GM12892 (cell line): Measurements from ENCODE around the gene RANBP17.

Experiments used
- DNase-seq: peaks from one replicate; pipeline ENCODE4 v3.0.0; 2011; ENCODE audit not compliant: insufficient read length
- FAIRE-seq: peaks from 2 replicates; lab custom pipeline; 2011; peaks lifted over from hg19 to GRCh38; lab: Jason Lieb, UNC
- POLR2A ChIP-seq: IDR thresholded peaks from 2 replicates; pipeline ENCODE4 v1.6.1; 2011; ENCODE audit warnings: low read depth, low read length, control low read depth
- POLR2AphosphoS5 ChIP-seq: IDR thresholded peaks from 2 replicates; pipeline ENCODE4 v1.6.1; 2011; ENCODE audit warnings: low read depth, low read length, control low read depth
- TAF1 ChIP-seq: IDR thresholded peaks from 2 replicates; pipeline ENCODE4 v1.6.1; 2011; ENCODE audit warnings: low read depth, mild to moderate bottlenecking, control low read depth, low read length, borderline replicate concordance

The RANBP17 gene

GRCh38 chr5:171300358-171300757 is 438.5 kb downstream of the RANBP17 start:
- FAIRE-seq = no peak
- no peak for DNase-seq
- no peak for TF ChIP-seq TAF1
- no peak for TF ChIP-seq POLR2AphosphoS5
- no peak for TF ChIP-seq POLR2A

DNA sequence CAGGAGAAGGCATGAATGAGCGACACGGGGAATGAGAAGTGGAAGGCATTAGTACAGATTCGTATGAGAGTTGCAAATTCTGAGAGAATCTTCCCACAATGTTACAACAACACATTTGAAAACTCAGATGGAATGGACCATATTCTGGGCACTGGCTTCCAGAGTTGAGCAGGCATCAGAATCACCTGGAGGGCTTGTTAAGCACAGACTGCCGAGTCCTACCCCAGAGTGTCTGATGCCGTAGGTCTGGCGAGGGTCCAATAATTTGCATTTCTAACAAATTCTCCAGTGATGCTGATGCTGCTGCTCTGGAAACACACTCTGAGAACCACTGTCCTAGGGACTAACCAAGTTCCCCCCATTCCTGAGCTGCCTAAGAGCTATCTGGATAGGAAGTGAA is 444.3 kb downstream of the RANBP17 start:
- TF ChIP-seq POLR2AphosphoS5 = no peak
- TF ChIP-seq POLR2A = no peak
- no peak for TF ChIP-seq TAF1
- DNase-seq (no peak), FAIRE-seq (no peak)

- DNase-seq (no peak), FAIRE-seq (no peak)
- TF ChIP-seq TAF1 (no peak), POLR2AphosphoS5 (no peak), POLR2A (no peak)
These were observed 445.2 kb downstream of the RANBP17 start for GRCh38 chr5:171306781-171307591.

DNA sequence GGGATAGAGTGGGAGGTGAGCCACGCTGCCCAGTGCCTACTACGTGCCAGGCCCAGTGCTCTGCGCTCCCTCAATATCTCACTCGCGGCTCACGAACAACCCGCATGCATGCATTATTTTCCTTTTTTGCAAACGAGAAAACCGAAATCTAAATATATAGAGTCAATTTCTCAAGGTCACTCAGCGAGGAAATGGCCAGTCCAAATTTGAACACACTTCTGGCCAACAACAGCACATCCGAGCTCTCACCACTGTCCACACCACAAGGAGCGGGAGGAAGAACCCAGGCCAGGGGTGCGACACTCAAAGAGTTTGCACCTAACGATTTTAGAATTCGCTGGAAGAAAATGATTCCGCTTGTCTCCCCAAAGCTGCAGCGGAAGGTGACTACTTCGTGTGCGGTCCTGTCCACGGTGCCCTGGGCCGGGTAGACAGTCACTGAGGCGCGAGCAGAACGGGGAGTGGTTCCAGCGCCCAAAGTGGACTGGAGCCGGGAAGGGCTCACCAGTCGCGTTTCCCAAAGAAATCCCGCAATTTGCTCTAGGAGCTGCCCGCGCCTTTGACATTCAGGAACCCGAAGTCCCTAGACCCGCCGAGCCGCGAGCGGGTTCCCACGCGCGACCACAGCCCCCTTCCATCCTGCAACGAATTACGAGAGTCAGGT is 446.1 kb downstream of the RANBP17 start:
- FAIRE-seq = no peak
- TF ChIP-seq TAF1 (no peak), POLR2AphosphoS5 (no peak), POLR2A (no peak)
- DNase-seq = no peak

GRCh38 chr5:171308453-171309275 is 446.8 kb downstream of the RANBP17 start, which contains the start of gene TLX3:
TLX3 (plus strand) TSS chr5:171309248; CDS start chr5:171309366, 118 bp downstream.
- no peak for DNase-seq
- FAIRE-seq = no peak
- no peak for TF ChIP-seq POLR2A
- no peak for TF ChIP-seq POLR2AphosphoS5
- TF ChIP-seq TAF1 = no peak

DNA sequence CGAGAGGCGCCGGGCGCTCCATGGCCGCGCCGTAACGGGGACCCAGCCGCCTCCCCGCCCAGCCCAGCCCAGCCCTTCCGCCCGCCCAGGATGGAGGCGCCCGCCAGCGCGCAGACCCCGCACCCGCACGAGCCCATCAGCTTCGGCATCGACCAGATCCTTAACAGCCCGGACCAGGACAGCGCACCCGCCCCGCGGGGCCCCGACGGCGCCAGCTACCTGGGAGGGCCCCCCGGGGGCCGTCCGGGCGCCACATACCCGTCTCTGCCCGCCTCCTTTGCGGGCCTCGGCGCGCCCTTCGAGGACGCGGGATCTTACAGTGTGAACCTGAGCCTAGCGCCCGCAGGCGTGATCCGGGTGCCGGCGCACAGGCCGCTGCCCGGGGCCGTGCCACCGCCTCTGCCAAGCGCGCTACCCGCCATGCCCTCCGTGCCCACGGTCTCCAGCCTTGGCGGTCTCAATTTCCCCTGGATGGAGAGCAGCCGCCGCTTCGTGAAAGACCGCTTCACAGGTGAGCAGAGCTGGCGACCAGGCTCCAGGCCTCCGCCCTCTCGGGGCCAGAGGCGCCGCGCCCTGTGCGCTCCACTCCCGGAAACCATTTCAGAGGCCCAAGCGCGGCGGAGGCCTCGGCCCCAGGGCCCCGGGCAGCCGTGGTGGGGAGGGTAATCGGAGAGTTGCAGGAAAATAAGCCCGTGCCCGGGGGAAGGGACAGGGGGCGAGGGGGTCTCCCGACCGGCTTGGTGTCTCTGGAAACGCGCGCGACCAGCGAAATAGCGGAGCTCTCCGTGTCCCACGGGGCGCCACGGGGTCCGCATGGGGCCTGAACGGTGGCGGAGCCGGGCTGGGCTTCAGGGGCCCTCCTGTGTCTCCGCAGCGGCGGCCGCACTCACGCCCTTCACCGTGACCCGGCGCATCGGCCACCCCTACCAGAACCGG is 447.7 kb downstream of the RANBP17 start:
- TF ChIP-seq POLR2A (no peak), TAF1 (no peak), POLR2AphosphoS5 (no peak)
- DNase-seq = no peak
- FAIRE-seq = no peak

GRCh38 chr5:171310212-171310818 is 448.5 kb downstream of the RANBP17 start:
- TF ChIP-seq TAF1 (no peak), POLR2A (no peak), POLR2AphosphoS5 (no peak)
- DNase-seq (no peak), FAIRE-seq (no peak)

- TF ChIP-seq POLR2AphosphoS5 (no peak), POLR2A (no peak), TAF1 (no peak)
- FAIRE-seq = no peak
- no peak for DNase-seq
These were observed 449.1 kb downstream of the RANBP17 start for GRCh38 chr5:171310819-171311321.

- FAIRE-seq (no peak), DNase-seq (no peak)
- TF ChIP-seq POLR2AphosphoS5 (no peak), TAF1 (no peak), POLR2A (no peak)
These were observed 449.7 kb downstream of the RANBP17 start for GRCh38 chr5:171311322-171312077.
